ENCODE results near the gene CD99. TPM values are rescaled to one million over a fixed set of nuclear protein-coding genes. Genes with fewer than 3 reads are reported as not detected.

CD99 gene
- total RNA-seq, 1 experiment from 2014 or later = 24.9 TPM

- H3K79me2 ChIP-seq (ENCODE audit: low read length) = no peaks in the 10 kb centered on the region
- H3K27ac ChIP-seq (ENCODE audit: low read length) = no peak overlapping the region
- DNase-seq = no peak
- no peaks in the 10 kb centered on the region for H3K9me3 ChIP-seq (ENCODE audit: low read length)
- no peaks in the 10 kb centered on the region for H3K9me2 ChIP-seq (replicated peaks; ENCODE audit: insufficient read depth, low read length)
- H3K4me1 ChIP-seq (ENCODE audit: low read length) = no peaks in the 10 kb centered on the region
- H3K9ac ChIP-seq (ENCODE audit: low read length) = no peak overlapping the region
- no peak overlapping the region for H3K4me3 ChIP-seq (ENCODE audit: low read length)
- H3K4me2 ChIP-seq (ENCODE audit: low read depth, low read length, poor library complexity, severe bottlenecking) = no peak overlapping the region
- H3K27me3 ChIP-seq (ENCODE audit: low read length) = no peaks in the 10 kb centered on the region
- H2AFZ ChIP-seq (ENCODE audit: low read length) = no peak overlapping the region
- H3K36me3 ChIP-seq (ENCODE audit: insufficient read depth, low read length) = no peaks in the 10 kb centered on the region
- no peaks in the 10 kb centered on the region for H4K20me1 ChIP-seq (ENCODE audit: insufficient read depth, low read depth, low read length)
Observed at GRCh38 chrX:2652106-2652505, 39.0 kb upstream of the CD99 start.

GRCh38 chrX:2654436-2655340 is 36.4 kb upstream of the CD99 start:
- no peak overlapping the region for H3K9ac ChIP-seq (ENCODE audit: low read length)
- no peak overlapping the region for H2AFZ ChIP-seq (ENCODE audit: low read length)
- H4K20me1 ChIP-seq (ENCODE audit: insufficient read depth, low read depth, low read length) = no peaks in the 10 kb centered on the region

GRCh38 chrX:2656257-2656836 is 34.7 kb upstream of the CD99 start:
- H2AFZ ChIP-seq (ENCODE audit: low read length) = no peak overlapping the region
- H3K9me3 ChIP-seq (ENCODE audit: low read length) = no peaks in the 10 kb centered on the region
- no peak for DNase-seq
- no peaks in the 10 kb centered on the region for H3K9me2 ChIP-seq (replicated peaks; ENCODE audit: insufficient read depth, low read length)
- H3K4me2 ChIP-seq (ENCODE audit: low read depth, low read length, poor library complexity, severe bottlenecking) = no peak overlapping the region
- H3K79me2 ChIP-seq (ENCODE audit: low read length) = no peaks in the 10 kb centered on the region
- H3K27ac ChIP-seq (ENCODE audit: low read length) = no peak overlapping the region
- no peaks in the 10 kb centered on the region for H4K20me1 ChIP-seq (ENCODE audit: insufficient read depth, low read depth, low read length)
- no peaks in the 10 kb centered on the region for H3K36me3 ChIP-seq (ENCODE audit: insufficient read depth, low read length)
- H3K4me1 ChIP-seq (ENCODE audit: low read length) = no peaks in the 10 kb centered on the region
- no peaks in the 10 kb centered on the region for H3K27me3 ChIP-seq (ENCODE audit: low read length)
- no peak overlapping the region for H3K9ac ChIP-seq (ENCODE audit: low read length)
- no peak overlapping the region for H3K4me3 ChIP-seq (ENCODE audit: low read length)

More at GRCh38 chrX:2654436-2655340, 36.4 kb upstream of the CD99 start:
- no peaks in the 10 kb centered on the region for H3K36me3 ChIP-seq (ENCODE audit: insufficient read depth, low read length)
- H3K27me3 ChIP-seq (ENCODE audit: low read length) = no peaks in the 10 kb centered on the region
- H3K9me2 ChIP-seq (replicated peaks; ENCODE audit: insufficient read depth, low read length) = no peaks in the 10 kb centered on the region
- H3K4me3 ChIP-seq (ENCODE audit: low read length) = no peak overlapping the region
- no peaks in the 10 kb centered on the region for H3K4me1 ChIP-seq (ENCODE audit: low read length)
- H3K79me2 ChIP-seq (ENCODE audit: low read length) = no peaks in the 10 kb centered on the region
- DNase-seq = no peak
- no peak overlapping the region for H3K4me2 ChIP-seq (ENCODE audit: low read depth, low read length, poor library complexity, severe bottlenecking)
- H3K9me3 ChIP-seq (ENCODE audit: low read length) = no peaks in the 10 kb centered on the region
- H3K27ac ChIP-seq (ENCODE audit: low read length) = no peak overlapping the region

GRCh38 chrX:2657532-2658113 is 33.5 kb upstream of the CD99 start:
- no peak overlapping the region for H3K27ac ChIP-seq (ENCODE audit: low read length)
- no peak overlapping the region for H3K9ac ChIP-seq (ENCODE audit: low read length)
- H3K4me2 ChIP-seq (ENCODE audit: low read depth, low read length, poor library complexity, severe bottlenecking) = no peak overlapping the region
- no peak overlapping the region for H3K4me3 ChIP-seq (ENCODE audit: low read length)
- no peaks in the 10 kb centered on the region for H3K4me1 ChIP-seq (ENCODE audit: low read length)
- no peaks in the 10 kb centered on the region for H3K79me2 ChIP-seq (ENCODE audit: low read length)
- H3K27me3 ChIP-seq (ENCODE audit: low read length) = no peaks in the 10 kb centered on the region
- H2AFZ ChIP-seq (ENCODE audit: low read length) = no peak overlapping the region
- H4K20me1 ChIP-seq (ENCODE audit: insufficient read depth, low read depth, low read length) = no peaks in the 10 kb centered on the region
- no peaks in the 10 kb centered on the region for H3K36me3 ChIP-seq (ENCODE audit: insufficient read depth, low read length)
- no peak for DNase-seq
- no peaks in the 10 kb centered on the region for H3K9me2 ChIP-seq (replicated peaks; ENCODE audit: insufficient read depth, low read length)
- no peaks in the 10 kb centered on the region for H3K9me3 ChIP-seq (ENCODE audit: low read length)

GRCh38 chrX:2658585-2659292 is 32.4 kb upstream of the CD99 start:
- no peak for DNase-seq
- Histone ChIP-seq H3K4me2 (ENCODE audit: low read depth, low read length, poor library complexity, severe bottlenecking) (no peak overlapping the region), H3K9me2 (replicated peaks; ENCODE audit: insufficient read depth, low read length) (no peaks in the 10 kb centered on the region), H3K36me3 (ENCODE audit: insufficient read depth, low read length) (no peaks in the 10 kb centered on the region), H3K4me3 (ENCODE audit: low read length) (no peak overlapping the region), H3K9me3 (ENCODE audit: low read length) (no peaks in the 10 kb centered on the region), H3K79me2 (ENCODE audit: low read length) (no peaks in the 10 kb centered on the region), H3K27ac (ENCODE audit: low read length) (no peak overlapping the region), H4K20me1 (ENCODE audit: insufficient read depth, low read depth, low read length) (no peaks in the 10 kb centered on the region), H3K27me3 (ENCODE audit: low read length) (no peaks in the 10 kb centered on the region), H2AFZ (ENCODE audit: low read length) (no peak overlapping the region), H3K9ac (ENCODE audit: low read length) (no peak overlapping the region), H3K4me1 (ENCODE audit: low read length) (no peaks in the 10 kb centered on the region)

- Histone ChIP-seq H3K4me2 (ENCODE audit: low read depth, low read length, poor library complexity, severe bottlenecking) (no peak overlapping the region), H3K27me3 (ENCODE audit: low read length) (no peaks in the 10 kb centered on the region), H3K4me3 (ENCODE audit: low read length) (no peak overlapping the region), H2AFZ (ENCODE audit: low read length) (no peak overlapping the region), H3K4me1 (ENCODE audit: low read length) (no peaks in the 10 kb centered on the region), H3K9me2 (replicated peaks; ENCODE audit: insufficient read depth, low read length) (no peaks in the 10 kb centered on the region), H3K36me3 (ENCODE audit: insufficient read depth, low read length) (no peaks in the 10 kb centered on the region), H4K20me1 (ENCODE audit: insufficient read depth, low read depth, low read length) (no peaks in the 10 kb centered on the region), H3K79me2 (ENCODE audit: low read length) (no peaks in the 10 kb centered on the region), H3K27ac (ENCODE audit: low read length) (no peak overlapping the region), H3K9me3 (ENCODE audit: low read length) (no peaks in the 10 kb centered on the region), H3K9ac (ENCODE audit: low read length) (no peak overlapping the region)
- no peak for DNase-seq
Observed at GRCh38 chrX:2662586-2662985, 28.5 kb upstream of the CD99 start.

GRCh38 chrX:2664502-2664901 is 26.6 kb upstream of the CD99 start:
- Histone ChIP-seq H3K4me1 (ENCODE audit: low read length) (no peaks in the 10 kb centered on the region), H3K36me3 (ENCODE audit: insufficient read depth, low read length) (no peaks in the 10 kb centered on the region), H3K79me2 (ENCODE audit: low read length) (no peaks in the 10 kb centered on the region), H3K4me2 (ENCODE audit: low read depth, low read length, poor library complexity, severe bottlenecking) (no peak overlapping the region), H3K9me2 (replicated peaks; ENCODE audit: insufficient read depth, low read length) (no peaks in the 10 kb centered on the region), H4K20me1 (ENCODE audit: insufficient read depth, low read depth, low read length) (no peaks in the 10 kb centered on the region), H3K9ac (ENCODE audit: low read length) (no peak overlapping the region), H3K27ac (ENCODE audit: low read length) (no peak overlapping the region), H3K9me3 (ENCODE audit: low read length) (no peaks in the 10 kb centered on the region), H3K27me3 (ENCODE audit: low read length) (no peaks in the 10 kb centered on the region), H3K4me3 (ENCODE audit: low read length) (no peak overlapping the region), H2AFZ (ENCODE audit: low read length) (no peak overlapping the region)
- DNase-seq = no peak

Data from Karpas-422 (cell line).